ENCODE measurements around the gene ADAMTS16.

ADAMTS16 gene

GRCh38 chr5:5217371-5217770, 77.2 kb downstream of the ADAMTS16 start:
- DNase-seq (ENCODE audit: low spot score in 2 of 2) (no peak), ATAC-seq (ENCODE audit: low read depth) (no peak)
- no peaks in the 10 kb centered on the region for H3K27me3 Mint-ChIP-seq
- no peaks in the 10 kb centered on the region for H3K36me3 Mint-ChIP-seq
- no peaks in the 10 kb centered on the region for H3K9me3 Mint-ChIP-seq
- no peak overlapping the region for H3K4me3 Mint-ChIP-seq
- H3K4me1 Mint-ChIP-seq: no peaks in the 10 kb centered on the region
- H3K27ac Mint-ChIP-seq: no peak overlapping the region

DNA sequence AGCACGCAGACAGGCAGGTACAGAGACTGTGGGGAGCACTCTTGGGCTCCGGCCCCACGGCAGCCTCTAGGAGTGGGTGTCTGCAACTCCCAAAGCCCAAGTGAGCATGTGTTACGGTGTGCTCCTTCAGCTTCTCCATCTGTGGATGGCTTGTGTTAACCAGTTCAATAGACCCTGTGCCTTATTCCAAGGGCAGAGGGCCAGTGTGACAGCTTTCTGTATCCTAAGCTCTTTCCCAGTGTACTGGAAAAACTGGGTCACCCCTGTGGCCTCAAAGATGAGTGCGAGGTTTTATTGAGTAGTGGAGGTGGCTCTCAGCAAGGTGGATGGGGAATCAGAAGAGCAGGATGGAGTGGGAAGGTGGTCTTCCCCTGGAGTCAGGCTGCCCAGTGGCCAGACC, 78.3 kb downstream of the ADAMTS16 start:
- Mint-ChIP-seq H3K27me3 (no peaks in the 10 kb centered on the region), H3K9me3 (no peaks in the 10 kb centered on the region), H3K36me3 (no peaks in the 10 kb centered on the region), H3K4me3 (no peak overlapping the region), H3K27ac (no peak overlapping the region), H3K4me1 (no peaks in the 10 kb centered on the region)
- DNase-seq (ENCODE audit: low spot score in 2 of 2): no peak
- no peak for ATAC-seq (ENCODE audit: low read depth)

GRCh38 chr5:5219541-5219940, 79.4 kb downstream of the ADAMTS16 start:
- H3K27me3 Mint-ChIP-seq: no peaks in the 10 kb centered on the region
- H3K9me3 Mint-ChIP-seq: no peaks in the 10 kb centered on the region
- H3K4me1 Mint-ChIP-seq: no peaks in the 10 kb centered on the region
- no peak overlapping the region for H3K4me3 Mint-ChIP-seq
- H3K27ac Mint-ChIP-seq: no peak overlapping the region
- ATAC-seq (ENCODE audit: low read depth): no peak
- no peaks in the 10 kb centered on the region for H3K36me3 Mint-ChIP-seq
- DNase-seq (ENCODE audit: low spot score in 2 of 2): no peak

GRCh38 chr5:5220901-5221631, 80.9 kb downstream of the ADAMTS16 start:
- no peak for DNase-seq (ENCODE audit: low spot score in 2 of 2)
- no peak overlapping the region for H3K4me3 Mint-ChIP-seq
- no peaks in the 10 kb centered on the region for H3K36me3 Mint-ChIP-seq
- no peak for ATAC-seq (ENCODE audit: low read depth)
- H3K4me1 Mint-ChIP-seq: no peaks in the 10 kb centered on the region
- H3K9me3 Mint-ChIP-seq: no peaks in the 10 kb centered on the region
- no peaks in the 10 kb centered on the region for H3K27me3 Mint-ChIP-seq
- H3K27ac Mint-ChIP-seq: no peak overlapping the region

DNA sequence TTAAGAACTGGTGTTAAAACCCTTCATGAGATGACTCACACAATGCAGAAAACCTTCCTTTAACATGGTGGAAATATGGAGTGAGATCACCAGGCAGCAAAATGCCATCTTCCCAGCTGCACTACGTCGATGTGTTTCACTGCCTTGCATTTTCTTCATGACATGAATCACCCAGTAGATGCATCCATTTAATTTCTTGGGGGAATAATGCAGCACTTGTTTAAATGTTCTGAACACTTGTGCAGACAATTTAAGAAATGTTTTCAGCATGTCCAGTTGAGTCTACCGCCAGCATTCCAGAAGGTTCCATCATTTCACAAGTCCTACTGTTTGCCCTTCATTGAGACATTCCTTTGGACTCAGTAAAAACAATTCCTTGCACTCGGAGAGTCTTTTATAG, 81.6 kb downstream of the ADAMTS16 start:
- Mint-ChIP-seq H3K4me3 (no peak overlapping the region), H3K36me3 (no peaks in the 10 kb centered on the region), H3K27me3 (no peaks in the 10 kb centered on the region), H3K9me3 (no peaks in the 10 kb centered on the region), H3K4me1 (no peaks in the 10 kb centered on the region), H3K27ac (no peak overlapping the region)
- DNase-seq (ENCODE audit: low spot score in 2 of 2) (no peak), ATAC-seq (ENCODE audit: low read depth) (no peak)

- Mint-ChIP-seq H3K27me3 (no peaks in the 10 kb centered on the region), H3K4me1 (no peaks in the 10 kb centered on the region), H3K36me3 (no peaks in the 10 kb centered on the region), H3K4me3 (no peak overlapping the region), H3K27ac (no peak overlapping the region), H3K9me3 (peaks cover 2% of the 10 kb centered on the region)
- no peak for DNase-seq (ENCODE audit: low spot score in 2 of 2)
- no peak for ATAC-seq (ENCODE audit: low read depth)
Observed at GRCh38 chr5:5231576-5231975, 91.4 kb downstream of the ADAMTS16 start.

DNA sequence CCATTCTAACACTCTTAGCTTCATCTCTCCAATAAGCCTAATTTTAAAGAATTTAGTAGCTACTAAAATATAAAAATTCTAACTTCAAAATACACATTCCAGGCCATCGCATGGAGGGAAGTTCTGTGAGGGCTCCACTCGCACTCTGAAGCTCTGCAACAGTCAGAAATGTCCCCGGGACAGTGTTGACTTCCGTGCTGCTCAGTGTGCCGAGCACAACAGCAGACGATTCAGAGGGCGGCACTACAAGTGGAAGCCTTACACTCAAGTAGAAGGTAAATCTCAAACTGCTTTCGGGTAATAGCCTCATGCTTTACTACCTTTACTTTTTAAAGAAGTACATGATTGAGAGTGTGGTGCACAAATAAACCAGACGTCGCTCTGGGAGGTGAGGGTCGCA, 94.8 kb downstream of the ADAMTS16 start:
- no peak for DNase-seq (ENCODE audit: low spot score in 2 of 2)
- no peak overlapping the region for H3K4me3 Mint-ChIP-seq
- H3K4me1 Mint-ChIP-seq: no peaks in the 10 kb centered on the region
- H3K27me3 Mint-ChIP-seq: peaks cover 3% of the 10 kb centered on the region
- H3K27ac Mint-ChIP-seq: no peak overlapping the region
- ATAC-seq (ENCODE audit: low read depth): no peak
- H3K9me3 Mint-ChIP-seq: peaks cover 2% of the 10 kb centered on the region
- no peaks in the 10 kb centered on the region for H3K36me3 Mint-ChIP-seq

DNA sequence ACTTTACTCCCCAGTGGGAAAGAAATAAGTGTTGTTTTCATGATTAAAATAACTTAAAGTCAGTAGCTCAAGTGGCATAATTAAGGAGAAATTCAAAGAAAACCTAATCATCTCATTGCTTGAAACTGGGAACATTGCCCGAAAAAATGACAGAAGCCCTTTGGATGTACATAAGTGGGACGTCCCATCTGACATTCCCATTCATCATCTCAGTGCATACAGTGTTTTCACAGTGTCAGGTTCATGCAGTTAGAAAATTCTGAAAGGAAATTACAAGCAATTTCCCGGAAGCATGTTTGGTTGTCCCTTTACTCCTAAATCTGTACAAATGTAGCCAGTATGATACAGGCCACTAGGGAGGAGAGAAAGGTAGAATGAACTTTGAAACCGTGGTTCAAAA, 95.6 kb downstream of the ADAMTS16 start:
- Mint-ChIP-seq H3K27ac (no peak overlapping the region), H3K36me3 (no peaks in the 10 kb centered on the region), H3K4me3 (no peak overlapping the region), H3K27me3 (peaks cover 3% of the 10 kb centered on the region), H3K4me1 (no peaks in the 10 kb centered on the region), H3K9me3 (peaks cover 2% of the 10 kb centered on the region)
- ATAC-seq (ENCODE audit: low read depth) (no peak), DNase-seq (ENCODE audit: low spot score in 2 of 2) (no peak)

DNA sequence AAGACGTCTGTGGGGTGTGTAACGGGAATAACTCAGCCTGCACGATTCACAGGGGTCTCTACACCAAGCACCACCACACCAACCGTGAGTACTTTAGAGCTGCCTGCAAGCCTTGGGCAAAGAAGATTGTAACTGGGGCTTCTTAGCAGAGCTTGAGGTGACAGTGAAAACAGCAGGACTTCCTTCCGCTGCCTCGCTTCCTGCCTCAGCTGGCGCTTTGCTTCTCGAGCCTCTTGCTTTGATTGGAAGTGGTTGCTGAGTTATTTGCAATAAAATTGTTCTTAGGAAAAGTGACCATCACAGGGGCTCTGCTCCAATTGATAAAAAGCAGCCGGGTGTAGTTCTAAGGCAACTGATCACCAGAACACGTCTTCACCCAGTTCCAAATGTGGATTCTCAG, 99.1 kb downstream of the ADAMTS16 start:
- ATAC-seq (ENCODE audit: low read depth) (no peak), DNase-seq (ENCODE audit: low spot score in 2 of 2) (no peak)
- no peaks in the 10 kb centered on the region for H3K36me3 Mint-ChIP-seq
- H3K9me3 Mint-ChIP-seq: no peaks in the 10 kb centered on the region
- peaks cover 6% of the 10 kb centered on the region for H3K27me3 Mint-ChIP-seq
- H3K27ac Mint-ChIP-seq: no peak overlapping the region
- no peaks in the 10 kb centered on the region for H3K4me1 Mint-ChIP-seq
- no peak overlapping the region for H3K4me3 Mint-ChIP-seq

DNA sequence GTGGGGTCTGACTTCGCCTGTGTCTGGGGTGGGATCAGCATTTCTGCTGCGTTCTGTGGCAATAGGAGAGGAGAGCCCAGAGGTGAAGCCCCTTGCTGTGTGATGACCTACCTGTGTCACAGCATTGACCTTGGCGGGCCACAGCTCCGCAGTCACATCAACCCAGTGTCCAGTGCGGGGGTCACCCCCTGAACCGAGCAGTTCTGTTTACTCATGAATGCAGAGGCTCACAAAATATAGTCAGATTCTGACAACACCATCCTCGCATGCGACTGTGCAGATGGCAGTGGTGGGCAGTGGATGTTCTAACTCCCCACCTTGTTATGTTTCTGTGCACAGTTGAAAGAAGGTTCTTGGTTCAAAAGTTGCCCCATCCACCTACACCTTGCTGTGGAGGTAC, 100.1 kb downstream of the ADAMTS16 start:
- Mint-ChIP-seq H3K27me3 (peaks cover 6% of the 10 kb centered on the region), H3K27ac (no peak overlapping the region), H3K4me3 (no peak overlapping the region), H3K9me3 (no peaks in the 10 kb centered on the region), H3K36me3 (no peaks in the 10 kb centered on the region), H3K4me1 (no peaks in the 10 kb centered on the region)
- DNase-seq (ENCODE audit: low spot score in 2 of 2) (no peak), ATAC-seq (ENCODE audit: low read depth) (no peak)

DNA sequence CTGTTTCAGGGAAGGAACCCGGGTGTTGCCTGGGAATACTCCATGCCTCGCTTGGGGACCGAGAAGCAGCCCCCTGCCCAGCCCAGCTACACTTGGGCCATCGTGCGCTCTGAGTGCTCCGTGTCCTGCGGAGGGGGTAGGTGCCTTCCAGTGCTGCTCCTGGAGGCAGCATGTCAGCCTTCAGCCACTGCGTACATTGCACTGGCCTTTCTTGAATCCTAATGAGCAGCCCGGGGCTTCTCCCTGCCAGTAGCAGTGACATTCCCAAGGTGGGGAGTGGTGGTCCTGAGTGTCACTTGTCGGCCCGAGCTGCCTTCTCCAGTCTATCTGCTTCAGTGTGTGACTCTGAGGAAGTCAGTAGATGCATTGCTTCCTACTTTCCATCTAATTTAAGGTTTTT, 101.9 kb downstream of the ADAMTS16 start:
- H3K36me3 Mint-ChIP-seq: no peaks in the 10 kb centered on the region
- no peak for ATAC-seq (ENCODE audit: low read depth)
- no peaks in the 10 kb centered on the region for H3K9me3 Mint-ChIP-seq
- peaks cover 5% of the 10 kb centered on the region for H3K27me3 Mint-ChIP-seq
- no peak overlapping the region for H3K27ac Mint-ChIP-seq
- no peak for DNase-seq (ENCODE audit: low spot score in 2 of 2)
- no peak overlapping the region for H3K4me3 Mint-ChIP-seq
- H3K4me1 Mint-ChIP-seq: no peaks in the 10 kb centered on the region

DNA sequence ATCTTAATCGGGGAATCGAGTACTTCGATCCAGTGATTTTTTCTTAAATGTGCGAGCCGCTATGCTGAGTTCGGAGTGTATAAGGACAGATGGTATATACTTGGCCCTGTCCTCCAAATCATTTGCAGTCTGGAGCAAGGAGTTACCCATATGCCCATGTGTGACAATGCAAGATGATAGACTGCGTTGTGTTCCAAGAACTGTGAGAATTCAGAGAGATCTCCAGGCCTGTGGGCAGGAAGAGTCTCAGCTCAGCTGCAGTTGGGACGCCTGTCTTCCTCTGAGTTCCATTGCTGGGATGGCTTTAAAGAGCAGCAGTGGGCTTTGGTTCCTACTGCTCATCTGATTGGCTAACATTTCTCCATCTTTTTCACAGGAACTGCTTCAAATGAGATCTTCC, 106.6 kb downstream of the ADAMTS16 start:
- Mint-ChIP-seq H3K9me3 (no peaks in the 10 kb centered on the region), H3K27ac (no peak overlapping the region), H3K27me3 (peaks cover 5% of the 10 kb centered on the region), H3K36me3 (no peaks in the 10 kb centered on the region), H3K4me3 (no peak overlapping the region), H3K4me1 (no peaks in the 10 kb centered on the region)
- DNase-seq (ENCODE audit: low spot score in 2 of 2) (no peak), ATAC-seq (ENCODE audit: low read depth) (no peak)

DNA sequence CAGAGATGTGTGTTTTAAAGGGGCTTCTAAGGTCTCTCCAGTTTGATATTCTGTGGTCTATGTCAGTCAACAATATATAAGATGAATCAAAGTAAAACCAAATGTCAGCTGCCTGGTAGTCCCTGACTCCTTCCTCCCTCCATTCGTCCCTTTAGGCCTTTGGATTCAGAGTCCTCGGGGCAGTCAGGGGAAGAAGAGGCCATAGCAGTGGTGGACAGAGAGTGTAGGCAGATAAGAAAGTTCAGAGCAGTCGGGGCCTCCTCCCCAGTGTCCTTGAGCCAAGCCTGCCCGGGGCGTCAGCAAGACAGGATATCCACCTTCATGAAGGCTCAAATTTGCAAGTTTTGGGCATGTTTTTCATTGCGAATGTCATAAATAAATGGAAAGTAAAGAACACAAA, 110.6 kb downstream of the ADAMTS16 start:
- Mint-ChIP-seq H3K27me3 (peaks cover 2% of the 10 kb centered on the region), H3K27ac (no peak overlapping the region), H3K36me3 (no peaks in the 10 kb centered on the region), H3K9me3 (peaks cover 7% of the 10 kb centered on the region), H3K4me1 (no peaks in the 10 kb centered on the region), H3K4me3 (no peak overlapping the region)
- ATAC-seq (ENCODE audit: low read depth) (no peak), DNase-seq (ENCODE audit: low spot score in 2 of 2) (no peak)

DNA sequence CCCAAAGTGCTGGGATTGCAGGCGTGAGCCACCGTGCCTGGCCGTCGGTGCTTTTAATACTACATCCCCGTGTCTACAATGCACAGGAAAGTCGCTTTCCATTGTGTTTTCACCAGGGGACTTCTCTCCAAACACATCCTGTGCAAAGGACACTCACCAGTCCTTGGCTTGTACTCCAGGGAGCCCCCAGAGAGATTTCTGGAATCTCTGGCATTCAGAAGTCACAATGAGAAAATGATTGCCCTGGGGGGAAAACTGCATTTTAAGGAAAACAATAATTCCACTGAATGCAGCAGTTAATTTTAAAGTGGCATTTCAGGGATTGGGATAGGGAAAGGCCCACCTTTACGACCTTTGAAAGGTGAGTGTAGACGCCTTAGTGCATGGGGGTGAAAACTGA, 112.0 kb downstream of the ADAMTS16 start:
- no peak for DNase-seq (ENCODE audit: low spot score in 2 of 2)
- Mint-ChIP-seq H3K4me1 (no peaks in the 10 kb centered on the region), H3K27me3 (peaks cover 2% of the 10 kb centered on the region), H3K27ac (no peak overlapping the region), H3K4me3 (no peak overlapping the region), H3K36me3 (no peaks in the 10 kb centered on the region), H3K9me3 (peaks cover 9% of the 10 kb centered on the region)
- no peak for ATAC-seq (ENCODE audit: low read depth)

GRCh38 chr5:5257353-5257752, 117.2 kb downstream of the ADAMTS16 start:
- Mint-ChIP-seq H3K9me3 (peaks cover 9% of the 10 kb centered on the region), H3K27ac (no peak overlapping the region), H3K4me3 (no peak overlapping the region), H3K27me3 (no peaks in the 10 kb centered on the region), H3K36me3 (no peaks in the 10 kb centered on the region), H3K4me1 (no peaks in the 10 kb centered on the region)
- ATAC-seq (ENCODE audit: low read depth) (no peak), DNase-seq (ENCODE audit: low spot score in 2 of 2) (no peak)

All from memory B cell (primary cell).